Activated CD4-positive, alpha-beta T cell treated with anti-CD3 and anti-CD28 coated beads, Interleukin-2, amount 10 ng/mL, durations not matched to agents 7 days and 5 days (primary cell): ENCODE results near the gene FAM81A. TPM values are rescaled to one million over a fixed set of nuclear protein-coding genes. Genes with fewer than 3 reads are reported as not detected.
"Not testable (repeated sequence)": the region's sequence is repeated elsewhere in the genome, so short reads cannot be mapped to it uniquely, and the experiment has no call there.

Source experiments
- CTCF ChIA-PET: fragments of 350-600 bp; sonication (Branson Sonifier 250); formaldehyde crosslinking; loops from one replicate; lab custom pipeline; 2021; ENCODE audit warnings: antibody characterized with exemption; lab: Charles Lee
- POLR2A ChIA-PET: fragments of 350-600 bp; sonication (Branson Sonifier 250); formaldehyde crosslinking; loops from one replicate; lab custom pipeline; 2021; ENCODE audit warnings: antibody characterized with exemption; lab: Charles Lee
- DNase-seq: peaks from one replicate; pipeline ENCODE4 v3.0.0-alpha.2; 2020
- H3K27ac Mint-ChIP-seq: one replicate; pipeline ENCODE4 v1.8.0; 2021; ENCODE audit warnings: mild to moderate bottlenecking, moderate library complexity, mixed read lengths
- H3K27me3 Mint-ChIP-seq: one replicate; pipeline ENCODE4 v1.8.0; 2021; ENCODE audit warnings: mixed read lengths
- H3K36me3 Mint-ChIP-seq: one replicate; pipeline ENCODE4 v1.8.0; 2021; ENCODE audit warnings: low read depth, mixed read lengths
- H3K4me1 Mint-ChIP-seq: one replicate; pipeline ENCODE4 v1.8.0; 2021; ENCODE audit warnings: mixed read lengths
- H3K4me3 Mint-ChIP-seq: one replicate; pipeline ENCODE4 v1.8.0; 2021; ENCODE audit warnings: mild to moderate bottlenecking, moderate library complexity, mixed read lengths
- H3K9me3 Mint-ChIP-seq: one replicate; pipeline ENCODE4 v1.8.0; 2021; ENCODE audit warnings: mixed read lengths
- total RNA-seq, 2 experiments: library from RNA; stranded (reverse); gene quantifications; one replicate each; pipeline ENCODE4 v1.2.3, GENCODE V29; 2021

Gene FAM81A
- total RNA-seq: under 1 TPM; 0.57 to 0.73 TPM

DNA sequence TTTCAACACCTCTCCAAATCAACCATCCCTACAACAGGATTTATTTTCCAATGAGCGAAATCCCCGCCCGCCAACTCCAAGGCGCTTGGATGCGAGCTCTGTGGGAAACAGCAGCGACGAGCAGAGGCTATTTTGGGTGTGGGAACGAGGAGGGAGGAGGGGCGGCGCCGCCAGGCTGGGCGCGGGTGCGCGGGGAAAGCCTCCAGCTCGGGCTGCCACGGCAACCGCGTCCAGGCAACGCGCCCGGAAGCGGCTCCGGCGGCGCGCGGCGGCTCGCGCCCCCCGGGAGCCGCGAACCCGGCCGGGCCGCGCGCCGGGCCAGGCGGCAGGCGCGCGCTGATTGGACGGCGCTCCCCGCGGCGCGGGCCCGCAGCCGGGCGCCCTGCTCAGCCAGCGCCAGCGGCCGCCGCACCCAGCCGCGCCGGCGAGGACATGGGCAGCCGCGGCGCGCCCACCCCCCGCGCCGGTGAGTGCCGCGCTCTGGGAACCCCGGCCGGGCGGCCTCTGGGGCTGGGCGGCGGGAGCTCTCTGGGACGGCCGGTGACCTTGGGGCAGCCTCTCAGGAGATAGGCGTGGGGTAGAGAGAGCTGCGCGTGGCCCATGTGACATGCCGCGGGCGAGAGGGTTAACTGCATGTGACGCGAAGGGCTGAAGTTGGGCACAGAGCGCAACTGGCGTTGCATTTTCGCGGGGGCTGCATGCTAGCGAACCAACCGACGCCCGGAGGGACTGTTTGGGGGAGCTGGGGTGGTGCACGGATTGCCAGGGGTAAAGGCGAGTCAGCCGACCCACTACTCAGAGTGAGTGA is at the start of gene FAM81A:
Gene FAM81A (plus strand): TSS at position 370 of the 808 bp plus-strand sequence. CDS start 20,441 bp downstream, outside the sequence.
- H3K36me3 Mint-ChIP-seq: no peaks in the 10 kb centered on the region
- POLR2A ChIA-PET: no interaction called here
- peak; percentile 54 for DNase-seq
- no peaks in the 10 kb centered on the region for H3K9me3 Mint-ChIP-seq
- peaks cover 68% of the 10 kb centered on the region for H3K27me3 Mint-ChIP-seq
- peak within 1 kb of the TSS; percentile 74 for H3K4me3 Mint-ChIP-seq
- H3K4me1 Mint-ChIP-seq: peaks cover 17% of the 10 kb centered on the region
- H3K27ac Mint-ChIP-seq: no peak within 1 kb of the TSS
- CTCF ChIA-PET: interaction anchor here (0.6 to 1.1 kb wide), 2 partner anchors 24 to 100 kb away, joined by 3 read pairs; no protein-coding TSS in a partner anchor

- Mint-ChIP-seq H3K4me1 (peaks cover 17% of the 10 kb centered on the region), H3K4me3 (no peak overlapping the region), H3K27ac (no peak overlapping the region), H3K27me3 (no peaks in the 10 kb centered on the region), H3K36me3 (no peaks in the 10 kb centered on the region), H3K9me3 (no peaks in the 10 kb centered on the region)
- DNase-seq: no peak
- CTCF ChIA-PET: interaction anchor here (1.4 kb wide), 1 partner anchor 27 kb away, joined by 4 read pairs; no protein-coding TSS in a partner anchor
- POLR2A ChIA-PET: no interaction called here
Observed at GRCh38 chr15:59388670-59389069, 49.3 kb upstream of the FAM81A start.

DNA sequence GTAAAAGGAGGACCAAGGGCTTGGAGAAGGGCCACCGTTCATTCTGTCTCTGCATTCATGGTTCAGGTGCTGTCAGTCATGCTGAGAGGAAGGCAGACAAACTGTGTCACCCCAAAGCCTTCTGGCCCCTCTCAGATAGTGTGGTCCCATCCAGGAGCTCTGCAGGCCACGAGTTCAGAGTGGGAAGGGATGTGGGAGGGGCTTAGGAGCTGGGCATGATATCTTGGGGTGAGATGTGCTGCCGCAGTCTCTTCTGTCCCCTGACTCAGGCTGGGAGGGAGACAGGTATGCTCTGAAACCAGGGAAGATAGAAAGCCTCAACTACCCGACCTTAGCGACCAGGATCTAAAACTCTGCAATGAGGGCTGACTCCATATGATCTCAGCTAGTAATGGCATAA is 45.7 kb upstream of the FAM81A start:
- DNase-seq: no peak
- Mint-ChIP-seq H3K36me3 (no peaks in the 10 kb centered on the region), H3K4me3 (no peak overlapping the region), H3K4me1 (peaks cover 8% of the 10 kb centered on the region), H3K27me3 (peaks cover 17% of the 10 kb centered on the region), H3K9me3 (no peaks in the 10 kb centered on the region), H3K27ac (no peak overlapping the region)
- ChIA-PET CTCF (interaction anchor here (0.6 kb wide), 1 partner anchor 13 kb away, joined by 7 read pairs; no protein-coding TSS in a partner anchor), POLR2A (no interaction called here)

DNA sequence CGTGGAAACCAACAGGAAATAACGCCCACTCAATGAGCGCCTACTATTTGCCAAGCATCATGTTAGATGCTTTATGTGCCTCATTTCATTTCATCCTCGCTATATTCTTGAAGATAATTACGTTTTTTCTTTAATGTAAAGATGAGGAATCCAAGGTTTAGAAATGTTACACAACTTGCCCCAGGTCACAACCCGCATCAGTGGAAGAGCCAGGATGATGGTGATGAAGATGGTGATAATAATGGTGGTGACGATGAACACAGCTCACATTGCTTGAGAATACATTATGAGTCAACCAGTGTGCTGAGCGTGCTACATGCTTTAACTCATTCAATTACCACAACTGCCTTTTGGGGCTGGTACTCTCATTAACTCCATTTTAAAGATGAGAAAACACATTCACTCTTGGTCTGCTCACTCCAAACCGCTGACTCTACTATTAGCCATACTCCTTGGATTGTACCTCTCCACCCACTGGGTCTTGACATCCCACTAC is 43.8 kb upstream of the FAM81A start:
- CTCF ChIA-PET: interaction anchor here (0.6 to 1.6 kb wide), 5 partner anchors 20 to 1052 kb away, joined by 3 to 4 read pairs (median 3); no protein-coding TSS in a partner anchor
- Mint-ChIP-seq H3K27ac (no peak overlapping the region), H3K36me3 (no peaks in the 10 kb centered on the region), H3K4me3 (no peak overlapping the region), H3K27me3 (peaks cover 21% of the 10 kb centered on the region), H3K9me3 (no peaks in the 10 kb centered on the region), H3K4me1 (peaks cover 6% of the 10 kb centered on the region)
- POLR2A ChIA-PET: no interaction called here
- DNase-seq: no peak

DNA sequence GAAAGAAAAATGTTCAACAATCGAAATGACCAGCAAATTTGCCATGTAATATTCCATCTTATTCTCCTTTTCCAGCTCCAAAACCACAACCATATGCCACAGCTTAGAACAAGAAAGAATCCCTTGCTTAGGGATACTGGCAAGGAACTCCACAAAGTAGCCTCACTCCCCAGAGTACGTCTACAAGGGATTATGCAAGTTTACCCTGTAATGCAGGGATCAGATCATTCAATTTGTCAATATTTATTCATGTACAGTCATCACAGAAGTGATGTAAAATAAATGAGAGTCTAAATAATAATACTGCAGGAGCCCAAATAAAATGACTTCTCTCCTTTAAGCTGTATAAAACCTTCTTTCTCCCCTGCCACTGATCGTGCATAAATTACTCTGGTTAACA is 41.8 kb upstream of the FAM81A start:
- no peak overlapping the region for H3K4me3 Mint-ChIP-seq
- no peak for DNase-seq
- ChIA-PET CTCF (no interaction called here), POLR2A (no interaction called here)
- peaks cover 31% of the 10 kb centered on the region for H3K27me3 Mint-ChIP-seq
- H3K27ac Mint-ChIP-seq: no peak overlapping the region
- H3K36me3 Mint-ChIP-seq: no peaks in the 10 kb centered on the region
- H3K9me3 Mint-ChIP-seq: no peaks in the 10 kb centered on the region
- H3K4me1 Mint-ChIP-seq: peaks cover 6% of the 10 kb centered on the region

DNA sequence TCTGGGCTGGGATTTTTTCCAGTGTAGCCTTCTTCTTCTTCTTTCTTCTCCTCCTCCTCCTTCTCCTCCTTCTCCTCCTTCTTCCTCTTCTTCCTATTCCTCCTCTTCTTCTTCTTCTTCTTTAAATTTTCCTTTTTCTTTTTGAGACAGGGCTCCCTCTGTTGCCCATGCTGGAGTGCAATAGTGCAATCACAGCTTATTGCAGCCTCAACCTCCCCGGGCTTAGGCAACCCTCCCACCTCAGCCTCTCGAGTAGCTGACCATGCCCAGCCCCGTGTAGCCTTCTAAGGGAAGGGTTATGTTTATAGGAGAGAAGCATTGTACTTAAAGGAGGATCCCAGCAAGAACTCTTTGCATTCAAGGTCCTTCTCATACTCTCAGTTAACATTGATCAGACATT is 41.3 kb upstream of the FAM81A start:
- Mint-ChIP-seq H3K4me1 (peaks cover 6% of the 10 kb centered on the region), H3K27ac (no peak overlapping the region), H3K9me3 (no peaks in the 10 kb centered on the region), H3K27me3 (peaks cover 35% of the 10 kb centered on the region), H3K36me3 (no peaks in the 10 kb centered on the region), H3K4me3 (no peak overlapping the region)
- ChIA-PET CTCF (no interaction called here), POLR2A (no interaction called here)
- DNase-seq: no peak

- no peaks in the 10 kb centered on the region for H3K9me3 Mint-ChIP-seq
- H3K27me3 Mint-ChIP-seq: peaks cover 37% of the 10 kb centered on the region
- no peak overlapping the region for H3K4me3 Mint-ChIP-seq
- ChIA-PET CTCF (interaction anchor here (1.0 to 1.6 kb wide), 3 partner anchors 12 to 26 kb away, joined by 3 to 5 read pairs (median 4); partner anchors contain the start of gene MYO1E), POLR2A (no interaction called here)
- no peak for DNase-seq
- H3K4me1 Mint-ChIP-seq: peaks cover 6% of the 10 kb centered on the region
- H3K27ac Mint-ChIP-seq: no peak overlapping the region
- no peaks in the 10 kb centered on the region for H3K36me3 Mint-ChIP-seq
Observed at GRCh38 chr15:59398220-59398619, 39.8 kb upstream of the FAM81A start.

- Mint-ChIP-seq H3K27me3 (peaks cover 33% of the 10 kb centered on the region), H3K27ac (no peak overlapping the region), H3K36me3 (no peaks in the 10 kb centered on the region), H3K9me3 (no peaks in the 10 kb centered on the region), H3K4me3 (no peak overlapping the region), H3K4me1 (peaks cover 6% of the 10 kb centered on the region)
- no peak for DNase-seq
- ChIA-PET POLR2A (no interaction called here), CTCF (interaction anchor here (1.6 kb wide), 1 partner anchor 11 kb away, joined by 5 read pairs; no protein-coding TSS in a partner anchor)
Observed at GRCh38 chr15:59399465-59400102, 38.4 kb upstream of the FAM81A start.

DNA sequence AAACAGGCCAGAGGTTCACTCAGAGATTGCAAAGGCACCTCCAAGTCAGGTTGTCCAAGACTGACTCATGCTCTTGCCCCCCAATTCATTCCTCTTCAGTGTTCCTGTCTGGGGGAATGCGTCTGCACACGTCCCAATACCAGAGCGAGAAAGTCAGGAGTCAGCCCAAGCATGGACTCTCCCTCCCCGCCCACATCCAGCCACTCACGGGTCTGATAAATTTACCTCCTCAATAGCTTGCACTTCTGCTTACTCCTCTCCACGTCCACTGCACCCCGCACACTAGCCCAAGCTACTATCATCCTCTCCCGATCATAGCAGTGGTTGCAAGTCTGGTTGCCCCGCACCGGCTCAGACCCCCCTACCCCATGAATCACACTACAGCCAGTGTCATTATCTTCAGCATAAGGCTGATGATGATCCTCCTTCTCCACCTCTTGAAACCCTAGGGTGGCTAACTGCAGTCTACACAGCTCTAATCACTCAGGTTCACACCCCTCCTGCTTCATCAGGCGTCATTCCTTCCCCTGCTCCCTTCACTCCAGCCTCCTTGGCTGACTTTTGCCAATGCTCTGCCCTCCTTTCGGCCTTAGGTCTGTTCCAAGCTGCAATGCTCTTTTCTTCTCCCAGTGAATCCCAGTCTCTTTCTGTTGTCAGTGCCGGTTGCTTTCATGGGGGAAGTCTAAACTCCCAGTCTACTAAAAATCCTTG is 37.7 kb upstream of the FAM81A start:
- Mint-ChIP-seq H3K4me1 (peaks cover 6% of the 10 kb centered on the region), H3K36me3 (no peaks in the 10 kb centered on the region), H3K27ac (no peak overlapping the region), H3K27me3 (peaks cover 36% of the 10 kb centered on the region), H3K9me3 (no peaks in the 10 kb centered on the region), H3K4me3 (no peak overlapping the region)
- ChIA-PET CTCF (no interaction called here), POLR2A (no interaction called here)
- no peak for DNase-seq

DNA sequence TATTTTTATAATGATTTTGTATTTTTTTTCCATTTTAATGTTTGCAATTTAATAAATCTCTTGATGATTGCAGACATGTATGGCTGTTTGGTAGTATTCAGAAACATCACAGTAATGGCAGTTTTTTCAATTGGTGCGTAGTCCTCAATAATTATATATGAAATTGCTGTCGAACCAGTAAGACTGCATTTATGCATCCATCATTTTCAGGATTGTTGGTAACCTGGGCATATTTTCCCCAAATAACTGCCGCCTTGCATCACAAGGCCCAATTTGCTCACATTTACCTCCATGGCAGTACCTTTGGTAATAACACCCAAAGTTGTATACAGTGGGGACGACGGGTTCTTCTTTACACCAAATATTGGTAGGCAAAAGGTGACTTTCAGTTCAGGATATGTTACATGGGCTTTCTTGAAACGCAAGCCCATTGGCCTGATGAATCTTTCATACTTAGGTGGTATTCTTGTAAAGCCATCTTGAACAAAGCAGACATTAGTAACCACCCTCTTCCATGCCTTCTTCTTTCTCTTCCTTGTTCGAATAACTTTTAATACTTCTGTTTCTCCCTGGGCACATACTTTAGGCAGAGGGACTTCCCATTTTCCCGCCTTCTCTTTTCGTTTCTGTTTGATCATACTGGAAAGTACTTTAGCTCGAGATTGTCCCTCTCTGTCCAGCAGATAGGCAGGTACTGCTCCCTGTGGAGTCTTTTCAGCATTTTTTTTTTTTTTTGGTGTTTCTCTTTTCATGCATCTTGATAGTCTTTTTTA is 36.7 kb upstream of the FAM81A start:
- H3K9me3 Mint-ChIP-seq, H3K36me3 Mint-ChIP-seq, DNase-seq, H3K27ac Mint-ChIP-seq, H3K4me1 Mint-ChIP-seq, H3K4me3 Mint-ChIP-seq, POLR2A ChIA-PET: not testable (repeated sequence)
- CTCF ChIA-PET: interaction anchor here (0.6 kb wide), 1 partner anchor 413 kb away, joined by 3 read pairs; no protein-coding TSS in a partner anchor
- peaks cover 31% of the 10 kb centered on the region for H3K27me3 Mint-ChIP-seq

DNA sequence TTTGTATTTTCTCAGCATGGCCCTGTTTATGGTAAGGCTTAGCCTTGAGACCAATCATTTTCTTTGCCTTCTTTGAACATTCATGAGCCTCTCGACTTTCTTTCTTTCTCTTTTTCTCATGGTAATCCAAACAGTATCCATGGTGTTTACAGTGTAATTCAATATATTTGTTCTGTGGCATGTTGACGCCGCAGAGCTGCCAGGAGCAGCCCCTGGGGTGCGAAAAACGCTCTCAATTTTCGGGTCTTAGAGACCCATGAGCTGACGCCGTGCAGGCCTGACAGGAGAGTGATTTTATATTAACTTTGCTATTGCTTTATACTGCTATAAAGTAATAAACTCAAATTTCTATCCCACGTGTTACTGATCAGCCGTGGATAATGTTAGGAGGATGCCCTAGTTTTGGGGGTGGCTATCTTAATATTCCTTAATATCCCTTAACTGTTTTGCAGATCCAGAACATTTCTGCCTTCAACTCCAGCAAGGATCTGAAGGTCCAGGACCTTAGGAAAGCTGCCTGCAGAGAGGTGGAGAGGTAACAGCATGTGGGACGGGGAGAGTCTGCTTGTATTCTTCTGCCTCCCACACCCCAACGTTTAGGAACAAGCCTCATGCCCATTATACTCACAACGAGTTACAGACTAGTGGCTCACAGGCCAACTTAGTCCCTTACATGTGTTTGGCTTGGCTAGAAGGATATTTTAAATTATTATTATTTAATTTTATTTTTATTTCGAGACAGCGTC is 36.0 kb upstream of the FAM81A start:
- CTCF ChIA-PET: interaction anchor here (0.6 kb wide), 1 partner anchor 414 kb away, joined by 3 read pairs; no protein-coding TSS in a partner anchor
- Mint-ChIP-seq H3K27me3 (peaks cover 27% of the 10 kb centered on the region), H3K4me1 (peaks cover 6% of the 10 kb centered on the region), H3K9me3 (no peaks in the 10 kb centered on the region), H3K4me3 (no peak overlapping the region), H3K27ac (no peak overlapping the region), H3K36me3 (no peaks in the 10 kb centered on the region)
- no peak for DNase-seq
- POLR2A ChIA-PET: no interaction called here
